ENCODE results near the gene CDO1. TPM values are rescaled to one million over a fixed set of nuclear protein-coding genes. Genes with fewer than 3 reads are reported as not detected.

CDO1 gene
- total and polyA plus RNA-seq, 2 of the 8 experiments (the other 6 are each of a cell fraction or from before 2014, with no cell fraction given), result 26.1 to 29.5 TPM

DNA sequence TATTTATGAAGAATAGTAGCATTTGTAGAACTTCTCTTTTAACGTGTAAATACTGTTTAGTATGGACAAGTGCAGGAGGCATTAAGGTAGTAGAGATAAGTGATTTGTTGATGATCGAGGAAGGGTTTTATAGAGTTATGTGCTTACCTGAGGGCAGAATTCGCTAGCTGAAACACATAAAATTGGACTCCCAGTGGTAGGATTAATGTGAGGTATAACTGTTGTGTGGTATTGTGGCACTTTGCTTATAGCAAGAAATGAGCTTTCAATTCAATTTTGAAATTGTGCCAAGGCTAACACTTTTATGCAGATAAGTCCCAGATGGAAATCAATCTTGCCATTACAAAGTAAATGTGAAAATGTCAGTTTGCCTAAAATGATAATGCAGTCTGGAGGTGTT is 26.5 kb upstream of the CDO1 start (continued):
- no peak for TF ChIP-seq CHD7 (IDR thresholded peaks at IDR 0.05; ENCODE audit: insufficient replicate concordance, low read length)
- no peak for TF ChIP-seq TBP (IDR thresholded peaks at IDR 0.05; ENCODE audit: low read depth, low read length)
- TF ChIP-seq HDAC6 (IDR thresholded peaks at IDR 0.05; ENCODE audit: low read depth, low read length), result no peak
- TF ChIP-seq RNF2 (IDR thresholded peaks at IDR 0.05; ENCODE audit: borderline replicate concordance, low read depth, low read length, missing control alignments, poor library complexity, severe bottlenecking), result no peak
- TF ChIP-seq CHD2 (IDR thresholded peaks at IDR 0.05; ENCODE audit: low read length), result no peak
- TF ChIP-seq SP4 (IDR thresholded peaks at IDR 0.05; ENCODE audit: low read length), result no peak
- TF ChIP-seq ATF2 (IDR thresholded peaks at IDR 0.05; ENCODE audit: low read length), result no peak
- no peak for TF ChIP-seq YY1 (IDR thresholded peaks at IDR 0.05; ENCODE audit: low read depth, low read length)
- TF ChIP-seq SAP30 (IDR thresholded peaks at IDR 0.05; ENCODE audit: insufficient read depth, insufficient replicate concordance, low read length), result no peak
- TF ChIP-seq RFX5 (IDR thresholded peaks at IDR 0.05; ENCODE audit: borderline replicate concordance, low read depth, low read length), result no peak
